Measurements from ENCODE around the gene ABCB10.

The ABCB10 gene

GRCh38 chr1:229474509-229474908 lies 84.0 kb downstream of the ABCB10 start:
- DNase-seq (ENCODE audit: low read depth in 2 of 2): no peak

- no peak for DNase-seq (ENCODE audit: low read depth in 2 of 2)
These were observed 87.3 kb downstream of the ABCB10 start for GRCh38 chr1:229471175-229471574.

- no peak for DNase-seq (ENCODE audit: low read depth in 2 of 2)
These were observed 88.0 kb downstream of the ABCB10 start for GRCh38 chr1:229470406-229471043.

GRCh38 chr1:229466887-229467286 lies 91.6 kb downstream of the ABCB10 start:
- no peak for DNase-seq (ENCODE audit: low read depth in 2 of 2)

Measured in stimulated activated CD8-positive, alpha-beta memory T cell treated with anti-CD3 and anti-CD28 coated beads, Interleukin-7, amount 100 ng/mL, for 4 hours (primary cell).